Kasumi-1 (cell line): Measurements from ENCODE around the gene PIK3CD.

Source experiments
- DNase-seq, 2 experiments: peaks; one replicate each; lab custom pipeline; 2025; lab: John Stamatoyannopoulos, UW

PIK3CD gene

GRCh38 chr1:9770298-9770697 lies 118.8 kb downstream of the PIK3CD start:
- no peak for DNase-seq

- no peak for DNase-seq
Observed at GRCh38 chr1:9774712-9775679, 123.5 kb downstream of the PIK3CD start.

GRCh38 chr1:9776685-9777084 lies 125.2 kb downstream of the PIK3CD start:
- DNase-seq = no peak
